Transverse colon (tissue), 4 donors: ENCODE measurements around the gene ABHD16B.

Experiments used
- CTCF ChIP-seq, 5 experiments: fragments of 200-600 bp in 3 of 5; fragments of 450-650 bp in 2 of 5; sonication (generic) in 3 of 5; IDR thresholded peaks; 1 replicate in 2 of 5; 2 replicates in 3 of 5; pipeline ENCODE4 v1.5.1; 2016 to 2017; ENCODE audit warnings: antibody characterized with exemption in 5 of 5, inconsistent platforms in 3 of 5, mild to moderate bottlenecking in 2 of 5, moderate library complexity in 1 of 5
- EP300 ChIP-seq: sonication (generic); formaldehyde crosslinking; IDR thresholded peaks from one replicate; pipeline ENCODE4 v1.6.1; 2017; ENCODE audit warnings: antibody characterized with exemption, low read depth
- POLR2A ChIP-seq: fragments of 450-650 bp; IDR thresholded peaks from one replicate; pipeline ENCODE4 v1.6.1; 2016; ENCODE audit warnings: antibody characterized with exemption, mild to moderate bottlenecking, moderate library complexity
- POLR2AphosphoS5 ChIP-seq, 3 donors: sonication (generic); formaldehyde crosslinking; IDR thresholded peaks; one replicate each; pipeline ENCODE4 v1.6.1; 2016; ENCODE audit warnings: antibody characterized with exemption in 3 of 3

- no peak for TF ChIP-seq CTCF (IDR thresholded peaks at IDR 0.05)
- no peak for TF ChIP-seq EP300
- TF ChIP-seq POLR2A = no peak
- no peak for TF ChIP-seq POLR2AphosphoS5 (IDR thresholded peaks at IDR 0.05)
Observed at GRCh38 chr20:63876489-63877036, 15.3 kb downstream of the ABHD16B start.
